CD4-positive, CD25-positive, alpha-beta regulatory T cell (primary cell): ENCODE data around the gene ZSWIM7. TPM values are rescaled to one million over a fixed set of nuclear protein-coding genes. Genes with fewer than 3 reads are reported as not detected.
"Not testable (repeated sequence)": the region's sequence is repeated elsewhere in the genome, so short reads cannot be mapped to it uniquely, and the experiment has no call there.

Experiments
- ATAC-seq, 2 donors: fragments of 150-1000 bp; cut with Tn5 transposase; one replicate each; pipeline ENCODE4 v1.10.0; 2021; ENCODE audit warnings: low read depth in 2 of 2, moderate number of reproducible peaks in 2 of 2, moderate library complexity in 1 of 2
- DNase-seq, 3 donors: peaks; one replicate each; pipeline versions ENCODE4 v3.0.0 to v3.0.0-alpha.2; 2012 to 2022; ENCODE audit warnings: mixed read lengths in 1 of 3
- H3K27ac ChIP-seq: one replicate; pipeline ENCODE4 v1.7.0; 2013; ENCODE audit warnings: mild to moderate bottlenecking, low read length; ENCODE audit not compliant: insufficient read depth, poor library complexity, severe bottlenecking
- H3K27me3 ChIP-seq: one replicate; pipeline ENCODE4 v1.7.0; 2013; ENCODE audit warnings: low read length; ENCODE audit not compliant: control insufficient read depth, insufficient read depth
- H3K36me3 ChIP-seq: one replicate; pipeline ENCODE4 v1.7.0; 2013; ENCODE audit warnings: mild to moderate bottlenecking, low read length, moderate library complexity; ENCODE audit not compliant: control insufficient read depth, insufficient read depth
- H3K4me1 ChIP-seq: 2 replicates; pipeline ENCODE4 v1.7.0; 2013; ENCODE audit warnings: mild to moderate bottlenecking, low read length; ENCODE audit not compliant: insufficient read depth, control insufficient read depth, poor library complexity, severe bottlenecking
- H3K4me3 ChIP-seq: one replicate; pipeline ENCODE4 v1.7.0; 2013; ENCODE audit warnings: low read depth, mild to moderate bottlenecking, low read length, moderate library complexity
- H3K9me3 ChIP-seq, 2 experiments: 1 replicate in 1 of 2; 2 replicates in 1 of 2; pipeline ENCODE4 v1.7.0; 2013; ENCODE audit warnings: low read length in 2 of 2, mild to moderate bottlenecking in 1 of 2, moderate library complexity in 1 of 2; ENCODE audit not compliant: control insufficient read depth in 2 of 2
- H3K27ac Mint-ChIP-seq, 3 donors: one replicate each; pipeline ENCODE4 v1.8.0; 2020 to 2022; ENCODE audit warnings: mild to moderate bottlenecking in 3 of 3, mixed read lengths in 3 of 3, moderate library complexity in 2 of 3
- H3K27me3 Mint-ChIP-seq: one replicate; pipeline ENCODE4 v1.8.0; 2022; ENCODE audit warnings: mild to moderate bottlenecking, mixed read lengths
- H3K36me3 Mint-ChIP-seq: one replicate; pipeline ENCODE4 v1.8.0; 2020; ENCODE audit warnings: mixed read lengths
- H3K4me1 Mint-ChIP-seq, 4 donors: one replicate each; pipeline ENCODE4 v1.8.0; 2020 to 2022; ENCODE audit warnings: mixed read lengths in 4 of 4, mild to moderate bottlenecking in 1 of 4
- H3K4me3 Mint-ChIP-seq, 4 donors: one replicate each; pipeline ENCODE4 v1.8.0; 2020 to 2022; ENCODE audit warnings: mild to moderate bottlenecking in 4 of 4, mixed read lengths in 4 of 4, moderate library complexity in 3 of 4
- H3K9me3 Mint-ChIP-seq, 7 donors: one replicate each; pipeline ENCODE4 v1.8.0; 2020 to 2022; ENCODE audit warnings: mixed read lengths in 7 of 7, mild to moderate bottlenecking in 3 of 7, moderate library complexity in 2 of 7
- polyA plus RNA-seq, 4 donors: library from polyadenylated mRNA; unstranded; fragments of 300-500 nt; fragmentation: Illumina TruSeq; gene quantifications; one replicate each; pipeline ENCODE4 v1.2.3, GENCODE V29; 2021
- total RNA-seq: library from RNA; stranded (reverse); gene quantifications from one replicate; pipeline ENCODE4 v1.2.3, GENCODE V29; 2022

ZSWIM7 gene
- total and polyA plus RNA-seq, 5 donors from 2014 or later: 11.6 to 55.2 (median 48.6) TPM

- H3K4me1 ChIP-seq: peaks cover 16% of the 10 kb centered on the region
- H3K27ac Mint-ChIP-seq: no peak overlapping the region
Observed at GRCh38 chr17:15996322-15996721, 3.2 kb downstream of the ZSWIM7 start.

GRCh38 chr17:15981646-15982580 lies 17.6 kb downstream of the ZSWIM7 start:
- peaks cover 47% of the 10 kb centered on the region for H3K36me3 Mint-ChIP-seq
- Histone ChIP-seq H3K9me3 (no peaks in the 10 kb centered on the region), H3K4me1 (no peaks in the 10 kb centered on the region), H3K36me3 (peaks cover 44% of the 10 kb centered on the region), H3K4me3 (no peak overlapping the region), H3K27me3 (no peaks in the 10 kb centered on the region), H3K27ac (no peak overlapping the region)
- DNase-seq: no peak
- H3K27me3 Mint-ChIP-seq: no peaks in the 10 kb centered on the region
- H3K27ac Mint-ChIP-seq: peak overlapping the region in 1 of 3 donors; percentile 18
- peaks cover 0 to 7% (median 2%) of the 10 kb centered on the region in 4 donors for H3K4me1 Mint-ChIP-seq
- ATAC-seq: no peak
- H3K9me3 Mint-ChIP-seq: peaks cover 0 to 2% (median 0%) of the 10 kb centered on the region in 7 donors
- no peak overlapping the region for H3K4me3 Mint-ChIP-seq

More at GRCh38 chr17:15996322-15996721, 3.2 kb downstream of the ZSWIM7 start:
- no peaks in the 10 kb centered on the region for H3K27me3 ChIP-seq
- no peaks in the 10 kb centered on the region for H3K9me3 ChIP-seq
- no peak for ATAC-seq
- Mint-ChIP-seq H3K9me3 (no peaks in the 10 kb centered on the region), H3K27me3 (no peaks in the 10 kb centered on the region), H3K36me3 (peaks cover 5% of the 10 kb centered on the region), H3K4me3 (no peak overlapping the region), H3K4me1 (peaks cover 14 to 24% (median 17%) of the 10 kb centered on the region in 4 donors)
- peaks cover under 1% of the 10 kb centered on the region for H3K36me3 ChIP-seq
- H3K27ac ChIP-seq: no peak overlapping the region
- H3K4me3 ChIP-seq: no peak overlapping the region
- DNase-seq: no peak

GRCh38 chr17:15981208-15981607 lies 18.3 kb downstream of the ZSWIM7 start:
- H3K36me3 ChIP-seq: peaks cover 41% of the 10 kb centered on the region
- Mint-ChIP-seq H3K27ac (no peak overlapping the region), H3K27me3 (no peaks in the 10 kb centered on the region), H3K9me3 (peaks cover 0 to 2% (median 0%) of the 10 kb centered on the region in 7 donors), H3K36me3 (peaks cover 44% of the 10 kb centered on the region), H3K4me3 (no peak overlapping the region), H3K4me1 (peaks cover 0 to 7% (median 2%) of the 10 kb centered on the region in 4 donors)
- H3K4me1 ChIP-seq: no peaks in the 10 kb centered on the region
- DNase-seq: peak in 1 of 3 donors; percentile 29
- no peak overlapping the region for H3K4me3 ChIP-seq
- peak in 1 of 2 donors; percentile 50 for ATAC-seq
- no peak overlapping the region for H3K27ac ChIP-seq
- H3K27me3 ChIP-seq: no peaks in the 10 kb centered on the region
- no peaks in the 10 kb centered on the region for H3K9me3 ChIP-seq

- H3K27ac Mint-ChIP-seq, H3K4me3 ChIP-seq, H3K27ac ChIP-seq, H3K9me3 Mint-ChIP-seq, DNase-seq, H3K4me1 Mint-ChIP-seq, H3K27me3 ChIP-seq, H3K4me1 ChIP-seq, H3K9me3 ChIP-seq, ATAC-seq, H3K27me3 Mint-ChIP-seq, H3K4me3 Mint-ChIP-seq: not testable (repeated sequence)
- H3K36me3 Mint-ChIP-seq: peaks cover 41% of the 10 kb centered on the region
- H3K36me3 ChIP-seq: peaks cover 26% of the 10 kb centered on the region
Observed at GRCh38 chr17:15979013-15979412, 20.5 kb downstream of the ZSWIM7 start.

GRCh38 chr17:15978606-15979005 lies 20.9 kb downstream of the ZSWIM7 start:
- Histone ChIP-seq H3K4me1 (no peaks in the 10 kb centered on the region), H3K9me3 (no peaks in the 10 kb centered on the region), H3K27me3 (no peaks in the 10 kb centered on the region), H3K27ac (no peak overlapping the region), H3K4me3 (no peak overlapping the region), H3K36me3 (peaks cover 24% of the 10 kb centered on the region)
- peaks cover 0 to 2% (median 0%) of the 10 kb centered on the region in 7 donors for H3K9me3 Mint-ChIP-seq
- H3K27me3 Mint-ChIP-seq: no peaks in the 10 kb centered on the region
- peaks cover 38% of the 10 kb centered on the region for H3K36me3 Mint-ChIP-seq
- H3K4me3 Mint-ChIP-seq: no peak overlapping the region
- ATAC-seq: no peak
- no peak for DNase-seq
- peaks cover 0 to 7% (median 2%) of the 10 kb centered on the region in 4 donors for H3K4me1 Mint-ChIP-seq
- H3K27ac Mint-ChIP-seq: no peak overlapping the region

- ATAC-seq (no peak), DNase-seq (no peak)
- Mint-ChIP-seq H3K27me3 (no peaks in the 10 kb centered on the region), H3K9me3 (peaks cover 0 to 2% (median 0%) of the 10 kb centered on the region in 7 donors), H3K36me3 (peaks cover 38% of the 10 kb centered on the region), H3K4me1 (peaks cover 0 to 7% (median 2%) of the 10 kb centered on the region in 4 donors), H3K4me3 (no peak overlapping the region), H3K27ac (peak overlapping the region in 2 of 3 donors; percentile 9 to 17)
- Histone ChIP-seq H3K36me3 (peaks cover 24% of the 10 kb centered on the region), H3K9me3 (no peaks in the 10 kb centered on the region), H3K4me3 (no peak overlapping the region), H3K27me3 (no peaks in the 10 kb centered on the region), H3K4me1 (no peaks in the 10 kb centered on the region), H3K27ac (no peak overlapping the region)
Observed at GRCh38 chr17:15977894-15978293, 21.6 kb downstream of the ZSWIM7 start.

- peaks cover 0 to 2% (median 0%) of the 10 kb centered on the region in 7 donors for H3K9me3 Mint-ChIP-seq
- peaks cover 3% of the 10 kb centered on the region for H3K27me3 ChIP-seq
- no peaks in the 10 kb centered on the region for H3K4me1 ChIP-seq
- peak overlapping the region in 1 of 3 donors; percentile 39 for H3K27ac Mint-ChIP-seq
- H3K4me3 Mint-ChIP-seq: no peak overlapping the region
- ATAC-seq (no peak), DNase-seq (no peak)
- H3K36me3 ChIP-seq: peaks cover 13% of the 10 kb centered on the region
- H3K27me3 Mint-ChIP-seq: peaks cover 5% of the 10 kb centered on the region
- no peaks in the 10 kb centered on the region for H3K9me3 ChIP-seq
- H3K36me3 Mint-ChIP-seq: peaks cover 16% of the 10 kb centered on the region
- H3K4me1 Mint-ChIP-seq: no peaks in the 10 kb centered on the region
- no peak overlapping the region for H3K27ac ChIP-seq
- no peak overlapping the region for H3K4me3 ChIP-seq
Observed at GRCh38 chr17:15973834-15974233, 25.7 kb downstream of the ZSWIM7 start.
